ENCODE data around the gene C3. TPM values are rescaled to one million over a fixed set of nuclear protein-coding genes. Genes with fewer than 3 reads are reported as not detected.
A peak's percentile ranks its signal among the peaks of the same experiment; 100 is the strongest.

C3 gene
- total RNA-seq, 3 donors from 2014 or later, result 42.2 to 473 (median 261) TPM

GRCh38 chr19:6738787-6739389 is 18.4 kb upstream of the C3 start:
- ATAC-seq, result peak; percentile 18
- Histone ChIP-seq H3K36me3 (ENCODE audit: low read depth) (no peaks in the 10 kb centered on the region), H3K9me3 (no peaks in the 10 kb centered on the region), H3K4me1 (ENCODE audit: low read depth) (peaks cover 31% of the 10 kb centered on the region), H3K4me3 (no peak overlapping the region)
- peak; percentile 76 to 87 (median 85) for DNase-seq
- TF ChIP-seq CTCF (IDR thresholded peaks at IDR 0.05), result no peak
- intact Hi-C loops (cut with DNase I, micrococcal nuclease), result no loop called here

- Histone ChIP-seq H3K4me3 (peak overlapping the region; percentile 85), H3K9me3 (no peaks in the 10 kb centered on the region), H3K4me1 (ENCODE audit: low read depth) (peaks cover 30% of the 10 kb centered on the region), H3K36me3 (ENCODE audit: low read depth) (no peaks in the 10 kb centered on the region)
- ATAC-seq, result peak; percentile 47
- intact Hi-C loops (cut with DNase I, micrococcal nuclease), result no loop called here
- peak; percentile 92 to 99 (median 94) for DNase-seq
- peak; percentile 49 for TF ChIP-seq CTCF (IDR thresholded peaks at IDR 0.05)
Measured at GRCh38 chr19:6737873-6738786, 17.7 kb upstream of the C3 start.

GRCh38 chr19:6737284-6737872 is 16.9 kb upstream of the C3 start, which contains the start of gene GPR108:
TSS of gene GPR108 (minus strand) at chr19:6737580. CDS start at chr19:6737576, 4 bp downstream.
- peaks cover 30% of the 10 kb centered on the region for H3K4me1 ChIP-seq (ENCODE audit: low read depth)
- intact Hi-C loops (cut with DNase I, micrococcal nuclease), result no loop called here
- peak; percentile 73 for ATAC-seq

GRCh38 chr19:6736917-6737283 is 16.4 kb upstream of the C3 start:
- H3K9me3 ChIP-seq, result no peaks in the 10 kb centered on the region
- ATAC-seq, result no peak
- intact Hi-C loops (cut with DNase I, micrococcal nuclease), result no loop called here
- peaks cover 29% of the 10 kb centered on the region for H3K4me1 ChIP-seq (ENCODE audit: low read depth)
- H3K4me3 ChIP-seq, result peak overlapping the region; percentile 85
- H3K36me3 ChIP-seq (ENCODE audit: low read depth), result no peaks in the 10 kb centered on the region
- no peak for DNase-seq
- TF ChIP-seq CTCF (IDR thresholded peaks at IDR 0.05), result no peak

More at GRCh38 chr19:6737284-6737872, 16.9 kb upstream of the C3 start, which contains the start of gene GPR108:
- Histone ChIP-seq H3K36me3 (ENCODE audit: low read depth) (no peaks in the 10 kb centered on the region), H3K4me3 (peak within 1 kb of the TSS; percentile 85), H3K9me3 (no peaks in the 10 kb centered on the region)
- DNase-seq, result peak; percentile 99 to 100 (median 99)
- TF ChIP-seq CTCF (IDR thresholded peaks at IDR 0.05), result no peak

GRCh38 chr19:6736169-6736916 is 15.9 kb upstream of the C3 start:
- H3K9me3 ChIP-seq, result no peaks in the 10 kb centered on the region
- intact Hi-C loops (cut with DNase I, micrococcal nuclease), result no loop called here
- peak; percentile 81 to 89 (median 83) for DNase-seq
- H3K4me1 ChIP-seq (ENCODE audit: low read depth), result peaks cover 24% of the 10 kb centered on the region
- H3K36me3 ChIP-seq (ENCODE audit: low read depth), result no peaks in the 10 kb centered on the region
- peak; percentile 21 for ATAC-seq
- peak; percentile 46 for TF ChIP-seq CTCF (IDR thresholded peaks at IDR 0.05)
- H3K4me3 ChIP-seq, result peak overlapping the region; percentile 85
